ENCODE measurements around the gene ZYG11A.

DNA sequence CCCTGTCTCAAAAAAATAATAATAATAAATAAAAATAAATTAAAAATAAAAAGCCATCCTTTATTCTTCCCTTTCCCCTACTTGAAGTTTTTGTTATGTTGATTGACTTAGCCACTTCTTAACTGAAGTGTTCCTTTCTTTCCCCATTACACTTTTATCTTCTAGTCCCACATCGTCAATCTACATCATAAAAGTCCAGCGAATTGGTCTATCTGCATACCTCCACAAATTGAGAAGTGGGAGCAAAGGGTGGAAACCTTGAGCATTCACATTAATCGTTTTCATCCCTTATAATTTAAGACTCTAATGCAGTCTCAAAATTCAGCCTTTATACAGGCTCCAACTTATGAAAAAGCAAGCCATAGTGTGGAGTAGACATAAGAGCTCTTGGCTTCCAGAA lies 6.5 kb upstream of the ZYG11A start:
- TF ChIP-seq CTCF (IDR thresholded peaks at IDR 0.05) = no peak
- TF ChIP-seq POLR2A (IDR thresholded peaks at IDR 0.05) = no peak

All from heart left ventricle (tissue), 13 donors.